Measurements from ENCODE around the gene CACNB2.

GRCh38 chr10:18350340-18350739, 210.1 kb downstream of the CACNB2 start:
- TF ChIP-seq FOS (IDR thresholded peaks at IDR 0.05; ENCODE audit: borderline replicate concordance, insufficient read depth, low read length) (no peak), JUN (IDR thresholded peaks at IDR 0.05; ENCODE audit: borderline replicate concordance, insufficient read depth, insufficient read length, low read depth) (no peak)

Measured in endothelial cell of umbilical vein (primary cell).